NCI-H1417 (cell line): ENCODE results near the gene GPAT3.
"Not testable (repeated sequence)": the region's sequence is repeated elsewhere in the genome, so short reads cannot be mapped to it uniquely, and the experiment has no call there.

Source experiments
- DNase-seq, 3 experiments: peaks; one replicate each; lab custom pipeline; 2025; lab: John Stamatoyannopoulos, UW

Gene GPAT3

GRCh38 chr4:83552083-83552482 is 16.2 kb downstream of the GPAT3 start:
- DNase-seq: peak in 1 of 3 experiments; percentile 10

GRCh38 chr4:83552924-83553323 is 17.0 kb downstream of the GPAT3 start:
- no peak for DNase-seq

DNA sequence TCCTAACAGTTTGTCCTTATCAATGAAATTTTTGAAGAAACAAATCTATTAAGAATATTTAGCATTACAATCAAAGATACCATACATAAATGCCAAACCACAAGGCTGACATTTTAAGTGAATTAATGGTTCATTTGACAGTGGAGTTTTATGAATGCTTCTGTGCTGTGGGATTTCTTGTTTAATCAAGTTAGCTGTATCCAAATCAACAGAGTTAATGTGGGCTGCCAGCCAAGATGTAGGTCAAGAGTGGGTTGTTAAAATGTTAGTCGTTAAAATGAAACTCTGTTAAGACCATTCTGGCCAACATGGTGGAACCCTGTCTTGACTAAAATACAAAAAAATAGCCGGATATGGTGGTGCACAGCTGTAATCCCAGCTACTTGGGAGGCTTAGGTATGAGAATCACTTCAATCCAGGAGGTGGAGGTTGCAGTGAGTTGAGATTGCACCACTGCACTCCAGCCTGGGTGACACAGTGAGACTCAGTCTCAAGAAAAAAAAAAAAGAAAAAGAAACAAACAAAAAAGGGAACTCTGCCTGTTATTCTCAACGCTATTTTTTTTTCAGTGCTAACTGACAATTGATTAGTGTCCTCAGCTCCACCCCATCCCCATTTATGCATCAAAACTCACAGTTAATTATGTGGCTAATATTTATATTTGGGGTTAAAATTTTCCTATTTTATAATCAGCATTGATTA is 20.2 kb downstream of the GPAT3 start:
- DNase-seq: no peak

DNA sequence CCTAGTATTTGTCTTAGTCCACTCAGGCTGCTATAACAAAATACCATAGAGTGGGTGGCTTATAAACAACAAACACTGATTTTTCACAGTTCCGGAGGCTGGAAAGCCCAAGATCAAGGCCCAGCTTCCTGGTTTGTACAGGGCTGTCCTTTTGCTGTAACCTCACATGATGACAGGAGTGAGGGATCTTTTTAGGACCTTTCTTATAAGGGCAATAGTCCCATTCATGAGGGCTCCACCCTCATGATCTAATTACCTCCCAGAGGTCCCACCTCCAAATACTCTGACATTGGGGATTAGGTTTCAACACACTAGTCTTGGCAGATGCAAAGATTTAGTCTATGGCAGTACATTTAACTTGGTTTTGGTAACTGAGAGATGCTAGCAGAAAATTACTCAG is 20.9 kb downstream of the GPAT3 start:
- DNase-seq: no peak

- DNase-seq: no peak
Measured at GRCh38 chr4:83558059-83558653, 22.2 kb downstream of the GPAT3 start.

GRCh38 chr4:83558680-83559079 is 22.8 kb downstream of the GPAT3 start:
- no peak for DNase-seq

GRCh38 chr4:83560523-83560922 is 24.6 kb downstream of the GPAT3 start:
- DNase-seq: no peak

- DNase-seq: no peak
Measured at GRCh38 chr4:83561381-83561780, 25.5 kb downstream of the GPAT3 start.

DNA sequence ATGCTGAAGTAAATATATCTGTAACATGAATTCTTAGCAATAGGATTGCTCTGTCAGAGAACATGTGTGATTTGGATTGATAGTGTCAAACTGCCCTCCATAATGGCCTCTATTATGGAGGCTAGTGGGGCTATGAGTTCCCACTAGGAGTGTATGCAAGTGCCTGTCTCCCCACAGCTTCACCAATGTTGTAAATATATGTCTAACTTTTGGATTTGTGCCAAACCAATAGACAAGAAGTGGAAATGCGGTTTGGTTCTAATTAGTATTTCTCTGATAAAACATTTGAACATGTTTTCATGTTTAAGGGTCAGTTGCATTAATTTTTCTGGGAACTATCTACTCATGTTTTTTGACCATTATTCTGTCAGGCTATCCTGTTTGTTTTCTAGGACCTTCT is 28.1 kb downstream of the GPAT3 start:
- no peak for DNase-seq

- no peak for DNase-seq
Measured at GRCh38 chr4:83568062-83568461, 32.2 kb downstream of the GPAT3 start.

- no peak for DNase-seq
Measured at GRCh38 chr4:83569429-83569828, 33.5 kb downstream of the GPAT3 start.

GRCh38 chr4:83569987-83570386 is 34.1 kb downstream of the GPAT3 start:
- no peak for DNase-seq

DNA sequence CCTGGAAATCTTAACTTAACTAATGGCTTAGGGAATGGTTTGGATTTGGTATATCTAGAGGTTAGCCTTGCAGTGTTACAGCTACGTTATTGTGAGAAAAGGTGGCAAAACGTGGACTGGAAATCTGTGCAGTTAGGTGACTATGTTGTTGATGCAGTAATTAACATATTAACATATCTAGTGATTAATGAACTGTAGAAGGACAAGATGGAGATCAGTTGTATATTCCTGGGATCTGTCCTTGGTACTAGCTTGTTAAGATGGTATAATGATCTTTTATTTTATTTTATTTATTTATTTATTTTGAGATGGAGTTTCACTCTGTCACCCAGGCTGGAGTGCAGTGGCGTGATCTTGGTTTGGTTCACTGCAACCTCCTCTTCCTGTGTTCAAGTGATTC is 36.9 kb downstream of the GPAT3 start:
- no peak for DNase-seq

DNA sequence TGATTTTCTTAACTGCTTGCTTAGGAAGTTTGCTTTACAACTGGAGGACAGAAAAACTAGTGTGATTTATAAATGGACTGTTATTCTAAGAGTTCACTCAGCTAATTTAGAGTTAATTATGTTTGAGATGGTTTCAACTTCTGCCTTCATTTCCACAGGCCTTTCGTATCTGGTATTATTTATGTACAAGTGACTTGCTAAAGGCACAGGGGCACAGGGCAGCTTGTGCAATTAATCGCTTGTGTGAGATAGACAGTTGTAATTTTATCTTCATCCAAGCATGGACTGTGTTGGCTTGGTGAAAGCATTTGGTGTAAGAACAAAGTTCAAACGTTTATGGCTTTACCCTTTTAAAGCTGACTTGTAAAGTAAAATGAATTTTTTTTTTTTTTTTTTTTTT is 38.3 kb downstream of the GPAT3 start:
- DNase-seq: no peak

DNA sequence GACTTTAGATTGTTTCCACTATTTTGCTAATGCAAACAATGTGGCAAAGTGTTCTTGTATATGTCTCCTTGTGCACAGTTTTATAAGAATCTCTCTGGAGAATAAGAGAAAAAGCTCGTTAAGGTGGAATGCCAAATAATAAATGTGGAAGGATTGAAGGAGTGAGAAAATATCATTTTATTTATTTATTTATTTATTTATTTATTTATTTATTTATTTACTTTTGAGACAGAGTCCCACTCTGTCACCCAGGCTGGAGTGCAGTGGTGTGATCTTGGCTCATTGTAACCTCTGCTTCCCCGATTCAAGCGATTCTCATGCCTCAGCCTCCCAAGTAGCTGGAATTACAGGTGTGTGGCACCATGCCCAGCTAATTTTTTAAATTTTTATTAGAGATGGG is 40.3 kb downstream of the GPAT3 start:
- DNase-seq: not testable (repeated sequence)

- DNase-seq: no peak
Measured at GRCh38 chr4:83581411-83582288, 45.7 kb downstream of the GPAT3 start.

GRCh38 chr4:83582289-83582785 is 46.4 kb downstream of the GPAT3 start:
- peak in 1 of 3 experiments; percentile 27 for DNase-seq

- DNase-seq: no peak
Measured at GRCh38 chr4:83585982-83586508, 50.1 kb downstream of the GPAT3 start.

GRCh38 chr4:83589279-83589678 is 53.4 kb downstream of the GPAT3 start:
- peak in 2 of 3 experiments; percentile 2 to 68 for DNase-seq

- DNase-seq: no peak
Measured at GRCh38 chr4:83591056-83591455, 55.1 kb downstream of the GPAT3 start.

GRCh38 chr4:83591730-83592129 is 55.8 kb downstream of the GPAT3 start:
- DNase-seq: no peak

GRCh38 chr4:83599183-83599582 is 63.3 kb downstream of the GPAT3 start:
- DNase-seq: peak in 1 of 3 experiments; percentile 9
